GM12878 (cell line): ENCODE data around the gene PLEKHA7. TPM values are rescaled to one million over a fixed set of nuclear protein-coding genes. Genes with fewer than 3 reads are reported as not detected.

Experiments
- CHD4 ChIP-seq: fragments of 200-600 bp; sonication (generic); IDR thresholded peaks from 2 replicates; pipeline ENCODE4 v1.6.1; 2016; ENCODE audit warnings: mild to moderate bottlenecking
- ETV6 ChIP-seq, 2 experiments: fragments of 450-650 bp in 1 of 2; IDR thresholded peaks in 1 of 2; conservative IDR thresholded peaks in 1 of 2; 2 replicates each; pipeline ENCODE4 v1.6.1; 2014; ENCODE audit warnings: antibody characterized with exemption in 1 of 2, borderline replicate concordance in 1 of 2, low read depth in 1 of 2, mild to moderate bottlenecking in 1 of 2, moderate library complexity in 1 of 2
- JUNB ChIP-seq: IDR thresholded peaks from 2 replicates; pipeline ENCODE4 v1.6.1; 2016; ENCODE audit warnings: antibody characterized with exemption, mild to moderate bottlenecking
- JUND ChIP-seq: IDR thresholded peaks from 2 replicates; pipeline ENCODE4 v1.6.1; 2012; ENCODE audit warnings: low read depth, mild to moderate bottlenecking, low read length, improper control_type of control experiment, moderate library complexity
- KLF5 ChIP-seq: fragments of 450-650 bp; IDR thresholded peaks from 2 replicates; pipeline ENCODE4 v1.6.1; 2014; ENCODE audit warnings: mild to moderate bottlenecking; ENCODE audit not compliant: partially characterized antibody
- MEF2A ChIP-seq: IDR thresholded peaks from 2 replicates; pipeline ENCODE4 v1.6.1; 2011; ENCODE audit warnings: low read depth, mild to moderate bottlenecking, low read length, moderate library complexity; ENCODE audit not compliant: insufficient read depth
- MTA3 ChIP-seq: IDR thresholded peaks from 2 replicates; pipeline ENCODE4 v1.6.1; 2012; ENCODE audit warnings: low read length, inconsistent platforms, borderline replicate concordance
- NBN ChIP-seq: fragments of 450-650 bp; IDR thresholded peaks from 2 replicates; pipeline ENCODE4 v1.6.1; 2016
- POLR2AphosphoS5 ChIP-seq: IDR thresholded peaks from 2 replicates; pipeline ENCODE4 v1.6.1; 2011; ENCODE audit warnings: mild to moderate bottlenecking, low read length, inconsistent platforms
- RAD21 ChIP-seq: IDR thresholded peaks from 2 replicates; pipeline ENCODE4 v1.6.1; 2011; ENCODE audit warnings: mild to moderate bottlenecking, low read depth, low read length, moderate library complexity; ENCODE audit not compliant: insufficient read depth
- SMARCA5 ChIP-seq: fragments of 450-650 bp; IDR thresholded peaks from 2 replicates; pipeline ENCODE4 v1.6.1; 2017; ENCODE audit warnings: mild to moderate bottlenecking
- SP1 ChIP-seq: IDR thresholded peaks from one replicate; pipeline ENCODE4 v1.6.1; 2011; ENCODE audit warnings: low read depth, low read length
- SPI1 ChIP-seq: IDR thresholded peaks from 2 replicates; pipeline ENCODE4 v1.6.1; 2011; ENCODE audit warnings: low read depth, mild to moderate bottlenecking, low read length, moderate library complexity, borderline replicate concordance; ENCODE audit not compliant: insufficient read depth
- STAT1 ChIP-seq: fragments of 450-650 bp; conservative IDR thresholded peaks from 2 replicates; pipeline ENCODE4 v1.6.1; 2014; ENCODE audit warnings: antibody characterized with exemption, mild to moderate bottlenecking
- SUZ12 ChIP-seq: fragments of 200-600 bp; sonication (generic); IDR thresholded peaks from one replicate; pipeline ENCODE4 v1.6.1; 2018; ENCODE audit warnings: antibody characterized with exemption, mild to moderate bottlenecking; ENCODE audit not compliant: unreplicated experiment
- TCF7 ChIP-seq: IDR thresholded peaks from 2 replicates; pipeline ENCODE4 v1.6.1; 2014; ENCODE audit warnings: antibody characterized with exemption, borderline replicate concordance
- YY1 ChIP-seq: IDR thresholded peaks from 2 replicates; pipeline ENCODE4 v1.6.1; 2011; ENCODE audit warnings: low read depth, mild to moderate bottlenecking, low read length
- ZNF24 ChIP-seq: fragments of 450-650 bp; IDR thresholded peaks from 2 replicates; pipeline ENCODE4 v1.6.1; 2017; ENCODE audit warnings: antibody characterized with exemption, mild to moderate bottlenecking
- polyA plus RNA-seq, 11 experiments: library from polyadenylated mRNA; depleted of rRNA in 4 of 11; unstranded in 6 of 11; stranded (reverse) in 5 of 11; fragments of >200 nt; fragmentation: Nextera tagmentation in 4 of 11; fragmentation: Illumina TruSeq in 1 of 11; extraction: Ambion mirVana in 4 of 11; extraction: Trizol in 1 of 11; gene quantifications; 1 replicate in 1 of 11; 2 replicates in 10 of 11; pipeline versions ENCODE4 v1.2.1 to v1.2.3, GENCODE V29; 2011 to 2016; ENCODE audit warnings: inconsistent platforms in 2 of 11, missing spikeins in 2 of 11, low read depth in 1 of 11
- total RNA-seq, 4 experiments: library from RNA; depleted of rRNA in 3 of 4; stranded (reverse); fragments of >200 nt in 3 of 4; fragmentation: Illumina TruSeq in 1 of 4; extraction: Trizol in 1 of 4; gene quantifications; 2 replicates each; pipeline versions ENCODE4 v1.2.1 to v1.2.3, GENCODE V29; 2013 to 2021
- TF ChIP-seq, protein P1 (sequence below): fragments of 450-650 bp; IDR thresholded peaks from 2 replicates; pipeline ENCODE4 v1.6.1; 2018; ENCODE audit warnings: mild to moderate bottlenecking, low read depth, moderate library complexity; ENCODE audit not compliant: partially characterized antibody
- TF ChIP-seq, protein P2 (sequence below): fragments of 450-650 bp; formaldehyde crosslinking; IDR thresholded peaks from 2 replicates; pipeline ENCODE4 v1.5.0; 2022; ENCODE audit warnings: mild to moderate bottlenecking, missing genetic modification characterization
- TF ChIP-seq, protein P3 (sequence below): fragments of 450-650 bp; IDR thresholded peaks from 2 replicates; pipeline ENCODE4 v1.6.1; 2017; ENCODE audit warnings: borderline replicate concordance
- TF ChIP-seq, protein P4 (sequence below): fragments of 150-350 bp; IDR thresholded peaks from 2 replicates; pipeline ENCODE4 v1.6.1; 2014; ENCODE audit warnings: mild to moderate bottlenecking, low read depth, low read length

Gene PLEKHA7
- total and polyA plus RNA-seq, 10 of the 15 experiments (the other 5 are each of a cell fraction or from before 2014, with no cell fraction given) = 0.45 to 5.3 (median 2.1) TPM

DNA sequence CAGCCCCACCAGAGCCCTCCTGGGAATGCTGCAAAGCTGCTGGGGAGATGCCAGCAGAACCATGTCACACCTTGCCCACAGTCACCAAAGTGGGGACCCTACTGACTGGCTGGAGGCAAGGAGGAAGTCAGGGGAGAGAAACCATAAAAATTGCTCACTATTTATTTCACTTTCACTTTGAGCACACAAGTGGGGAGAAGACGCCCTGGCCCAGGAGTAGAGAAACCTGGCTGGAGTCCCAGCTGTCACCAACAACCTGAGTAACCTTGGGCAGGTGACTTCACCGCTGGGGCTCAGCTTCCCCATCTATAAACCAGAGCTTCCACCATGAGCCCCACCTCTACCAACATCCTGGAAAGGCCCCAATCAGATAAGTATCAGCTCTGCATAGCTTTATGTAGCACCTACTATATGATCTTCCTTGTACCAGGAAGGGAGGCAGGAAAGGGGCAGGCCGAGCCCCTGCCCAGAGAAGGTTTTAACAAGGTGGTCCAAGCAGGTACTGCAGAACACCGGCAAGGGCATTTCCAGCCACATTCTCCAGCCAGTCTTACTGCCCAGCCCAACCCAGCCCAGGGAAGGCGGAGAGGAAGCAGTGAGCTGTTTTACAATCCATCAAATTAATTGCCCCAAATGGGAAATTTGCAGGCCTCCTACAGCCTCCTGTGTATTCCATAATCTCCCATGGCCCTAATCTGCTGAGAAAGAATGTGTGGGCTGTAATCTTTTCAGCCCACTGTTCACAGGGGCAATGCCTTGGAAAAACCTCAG, 27.6 kb downstream of the PLEKHA7 start (continued):
- TF ChIP-seq, protein P1, sequence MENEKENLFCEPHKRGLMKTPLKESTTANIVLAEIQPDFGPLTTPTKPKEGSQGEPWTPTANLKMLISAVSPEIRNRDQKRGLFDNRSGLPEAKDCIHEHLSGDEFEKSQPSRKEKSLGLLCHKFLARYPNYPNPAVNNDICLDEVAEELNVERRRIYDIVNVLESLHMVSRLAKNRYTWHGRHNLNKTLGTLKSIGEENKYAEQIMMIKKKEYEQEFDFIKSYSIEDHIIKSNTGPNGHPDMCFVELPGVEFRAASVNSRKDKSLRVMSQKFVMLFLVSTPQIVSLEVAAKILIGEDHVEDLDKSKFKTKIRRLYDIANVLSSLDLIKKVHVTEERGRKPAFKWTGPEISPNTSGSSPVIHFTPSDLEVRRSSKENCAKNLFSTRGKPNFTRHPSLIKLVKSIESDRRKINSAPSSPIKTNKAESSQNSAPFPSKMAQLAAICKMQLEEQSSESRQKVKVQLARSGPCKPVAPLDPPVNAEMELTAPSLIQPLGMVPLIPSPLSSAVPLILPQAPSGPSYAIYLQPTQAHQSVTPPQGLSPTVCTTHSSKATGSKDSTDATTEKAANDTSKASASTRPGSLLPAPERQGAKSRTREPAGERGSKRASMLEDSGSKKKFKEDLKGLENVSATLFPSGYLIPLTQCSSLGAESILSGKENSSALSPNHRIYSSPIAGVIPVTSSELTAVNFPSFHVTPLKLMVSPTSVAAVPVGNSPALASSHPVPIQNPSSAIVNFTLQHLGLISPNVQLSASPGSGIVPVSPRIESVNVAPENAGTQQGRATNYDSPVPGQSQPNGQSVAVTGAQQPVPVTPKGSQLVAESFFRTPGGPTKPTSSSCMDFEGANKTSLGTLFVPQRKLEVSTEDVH = no peak
- TF ChIP-seq KLF5 (no peak), CHD4 (no peak), ZNF24 (no peak), SUZ12 (no peak), SP1 (no peak), POLR2AphosphoS5 (no peak), MEF2A (no peak), YY1 (0 out of 2 replicates have a peak, but pooled peaks have one; percentile 27), STAT1 (no peak), JUNB (peak; percentile 66), TCF7 (no peak), JUND (peak; percentile 63; the same call in 1 of the 2 replicates), NBN (0 out of 2 replicates have a peak, but pooled peaks have one; percentile 48), SMARCA5 (0 out of 2 replicates have a peak, but pooled peaks have one; percentile 74), ETV6 (conservative IDR thresholded peaks at IDR 0.05 in 1 of 2, IDR thresholded peaks at IDR 0.05 in 1 of 2; ENCODE audit: borderline replicate concordance in 1 of 2, low read depth in 1 of 2) (peak in 1 of 2 experiments; percentile 51; a peak in 1 of 4 replicates), SPI1 (peak; percentile 75; the same call in 1 of the 2 replicates), RAD21 (no peak), MTA3 (no peak; the same call in 1 of the 2 replicates)
- TF ChIP-seq, protein P2, sequence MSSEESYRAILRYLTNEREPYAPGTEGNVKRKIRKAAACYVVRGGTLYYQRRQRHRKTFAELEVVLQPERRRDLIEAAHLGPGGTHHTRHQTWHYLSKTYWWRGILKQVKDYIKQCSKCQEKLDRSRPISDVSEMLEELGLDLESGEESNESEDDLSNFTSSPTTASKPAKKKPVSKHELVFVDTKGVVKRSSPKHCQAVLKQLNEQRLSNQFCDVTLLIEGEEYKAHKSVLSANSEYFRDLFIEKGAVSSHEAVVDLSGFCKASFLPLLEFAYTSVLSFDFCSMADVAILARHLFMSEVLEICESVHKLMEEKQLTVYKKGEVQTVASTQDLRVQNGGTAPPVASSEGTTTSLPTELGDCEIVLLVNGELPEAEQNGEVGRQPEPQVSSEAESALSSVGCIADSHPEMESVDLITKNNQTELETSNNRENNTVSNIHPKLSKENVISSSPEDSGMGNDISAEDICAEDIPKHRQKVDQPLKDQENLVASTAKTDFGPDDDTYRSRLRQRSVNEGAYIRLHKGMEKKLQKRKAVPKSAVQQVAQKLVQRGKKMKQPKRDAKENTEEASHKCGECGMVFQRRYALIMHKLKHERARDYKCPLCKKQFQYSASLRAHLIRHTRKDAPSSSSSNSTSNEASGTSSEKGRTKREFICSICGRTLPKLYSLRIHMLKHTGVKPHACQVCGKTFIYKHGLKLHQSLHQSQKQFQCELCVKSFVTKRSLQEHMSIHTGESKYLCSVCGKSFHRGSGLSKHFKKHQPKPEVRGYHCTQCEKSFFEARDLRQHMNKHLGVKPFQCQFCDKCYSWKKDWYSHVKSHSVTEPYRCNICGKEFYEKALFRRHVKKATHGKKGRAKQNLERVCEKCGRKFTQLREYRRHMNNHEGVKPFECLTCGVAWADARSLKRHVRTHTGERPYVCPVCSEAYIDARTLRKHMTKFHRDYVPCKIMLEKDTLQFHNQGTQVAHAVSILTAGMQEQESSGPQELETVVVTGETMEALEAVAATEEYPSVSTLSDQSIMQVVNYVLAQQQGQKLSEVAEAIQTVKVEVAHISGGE (CRISPR knock-in tag) = no peak
- TF ChIP-seq, protein P3, sequence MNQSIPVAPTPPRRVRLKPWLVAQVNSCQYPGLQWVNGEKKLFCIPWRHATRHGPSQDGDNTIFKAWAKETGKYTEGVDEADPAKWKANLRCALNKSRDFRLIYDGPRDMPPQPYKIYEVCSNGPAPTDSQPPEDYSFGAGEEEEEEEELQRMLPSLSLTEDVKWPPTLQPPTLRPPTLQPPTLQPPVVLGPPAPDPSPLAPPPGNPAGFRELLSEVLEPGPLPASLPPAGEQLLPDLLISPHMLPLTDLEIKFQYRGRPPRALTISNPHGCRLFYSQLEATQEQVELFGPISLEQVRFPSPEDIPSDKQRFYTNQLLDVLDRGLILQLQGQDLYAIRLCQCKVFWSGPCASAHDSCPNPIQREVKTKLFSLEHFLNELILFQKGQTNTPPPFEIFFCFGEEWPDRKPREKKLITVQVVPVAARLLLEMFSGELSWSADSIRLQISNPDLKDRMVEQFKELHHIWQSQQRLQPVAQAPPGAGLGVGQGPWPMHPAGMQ = no peak
- TF ChIP-seq, protein P4, sequence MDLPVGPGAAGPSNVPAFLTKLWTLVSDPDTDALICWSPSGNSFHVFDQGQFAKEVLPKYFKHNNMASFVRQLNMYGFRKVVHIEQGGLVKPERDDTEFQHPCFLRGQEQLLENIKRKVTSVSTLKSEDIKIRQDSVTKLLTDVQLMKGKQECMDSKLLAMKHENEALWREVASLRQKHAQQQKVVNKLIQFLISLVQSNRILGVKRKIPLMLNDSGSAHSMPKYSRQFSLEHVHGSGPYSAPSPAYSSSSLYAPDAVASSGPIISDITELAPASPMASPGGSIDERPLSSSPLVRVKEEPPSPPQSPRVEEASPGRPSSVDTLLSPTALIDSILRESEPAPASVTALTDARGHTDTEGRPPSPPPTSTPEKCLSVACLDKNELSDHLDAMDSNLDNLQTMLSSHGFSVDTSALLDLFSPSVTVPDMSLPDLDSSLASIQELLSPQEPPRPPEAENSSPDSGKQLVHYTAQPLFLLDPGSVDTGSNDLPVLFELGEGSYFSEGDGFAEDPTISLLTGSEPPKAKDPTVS = no peak
